Sigmoid colon (tissue), 4 donors: ENCODE data around the gene NMUR2.

ENCODE experiments used
- CTCF ChIP-seq, 4 experiments: fragments of 450-650 bp in 3 of 4; fragments of 200-600 bp in 1 of 4; IDR thresholded peaks; one replicate each; pipeline ENCODE4 v1.5.1; 2016 to 2019; ENCODE audit warnings: antibody characterized with exemption in 4 of 4, mild to moderate bottlenecking in 3 of 4, moderate library complexity in 2 of 4
- POLR2AphosphoS5 ChIP-seq, 4 donors: sonication (generic); formaldehyde crosslinking; IDR thresholded peaks; one replicate each; pipeline ENCODE4 v1.6.1; 2017; ENCODE audit warnings: antibody characterized with exemption in 4 of 4

- TF ChIP-seq CTCF (IDR thresholded peaks at IDR 0.05) (no peak), POLR2AphosphoS5 (IDR thresholded peaks at IDR 0.05) (no peak)
These were observed 1.0 kb upstream of the NMUR2 start for GRCh38 chr5:152406082-152406481.
